Upper lobe of left lung (tissue), 4 donors: ENCODE measurements around the gene PTRH1.

Experiments used
- CTCF ChIP-seq, 6 experiments: fragments of 450-650 bp in 4 of 6; fragments of 200-600 bp in 2 of 6; sonication (generic) in 2 of 6; IDR thresholded peaks; one replicate each; pipeline ENCODE4 v1.5.1; 2016 to 2019; ENCODE audit warnings: antibody characterized with exemption in 6 of 6
- EP300 ChIP-seq, 4 donors: sonication (generic); formaldehyde crosslinking; IDR thresholded peaks; one replicate each; pipeline ENCODE4 v1.5.1; 2017; ENCODE audit warnings: antibody characterized with exemption in 4 of 4, control low read depth in 2 of 4
- POLR2A ChIP-seq, 4 donors: fragments of 450-650 bp; IDR thresholded peaks; one replicate each; pipeline ENCODE4 v1.5.1; 2016 to 2017; ENCODE audit warnings: antibody characterized with exemption in 4 of 4, mild to moderate bottlenecking in 2 of 4
- POLR2AphosphoS5 ChIP-seq, 2 donors: sonication (generic); formaldehyde crosslinking; IDR thresholded peaks; one replicate each; pipeline ENCODE4 v1.5.1; 2017; ENCODE audit warnings: antibody characterized with exemption in 2 of 2

DNA sequence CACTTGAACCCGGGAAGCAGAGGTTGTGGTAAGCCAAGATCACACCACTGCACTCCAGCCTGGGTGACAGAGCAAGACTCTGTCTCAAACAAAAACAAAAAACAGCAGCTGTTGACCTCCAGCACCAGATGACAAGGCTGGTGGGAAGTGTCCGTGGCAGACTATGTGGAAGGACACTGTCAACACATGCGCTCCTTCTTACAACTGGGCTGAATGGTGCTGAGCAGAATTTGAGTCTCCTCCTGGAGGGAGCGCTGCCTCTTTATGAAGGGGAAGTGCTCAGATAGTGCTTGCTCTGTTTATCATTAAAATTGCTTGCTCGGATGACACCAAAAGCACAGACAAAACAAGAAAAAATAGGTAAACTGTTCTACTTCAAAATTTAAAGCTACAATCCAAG is 17.9 kb downstream of the PTRH1 start:
- TF ChIP-seq CTCF (IDR thresholded peaks at IDR 0.05) (no peak), POLR2A (IDR thresholded peaks at IDR 0.05) (no peak), EP300 (IDR thresholded peaks at IDR 0.05) (no peak), POLR2AphosphoS5 (IDR thresholded peaks at IDR 0.05) (no peak)
